ENCODE data around the gene MGAT4C.

DNA sequence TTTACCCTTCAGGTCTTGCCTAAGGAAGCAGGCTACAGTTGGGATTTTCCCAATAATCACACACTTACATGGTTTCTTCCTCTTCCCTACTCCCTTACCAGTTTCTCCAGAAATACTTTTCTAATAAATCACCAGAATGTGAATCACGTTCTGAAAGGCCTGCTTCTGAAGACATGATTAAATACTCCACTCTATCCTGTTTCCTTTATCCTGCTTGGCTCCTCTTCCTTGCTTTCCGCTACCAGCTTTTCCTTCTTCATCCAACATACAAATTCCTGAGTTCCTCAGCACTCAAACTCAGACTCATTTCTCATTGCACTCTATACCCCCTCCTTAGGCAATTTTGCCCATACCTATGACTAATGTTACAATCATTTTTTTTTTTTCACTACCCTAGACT lies 118.3 kb downstream of the MGAT4C start:
- TF ChIP-seq, protein P1, sequence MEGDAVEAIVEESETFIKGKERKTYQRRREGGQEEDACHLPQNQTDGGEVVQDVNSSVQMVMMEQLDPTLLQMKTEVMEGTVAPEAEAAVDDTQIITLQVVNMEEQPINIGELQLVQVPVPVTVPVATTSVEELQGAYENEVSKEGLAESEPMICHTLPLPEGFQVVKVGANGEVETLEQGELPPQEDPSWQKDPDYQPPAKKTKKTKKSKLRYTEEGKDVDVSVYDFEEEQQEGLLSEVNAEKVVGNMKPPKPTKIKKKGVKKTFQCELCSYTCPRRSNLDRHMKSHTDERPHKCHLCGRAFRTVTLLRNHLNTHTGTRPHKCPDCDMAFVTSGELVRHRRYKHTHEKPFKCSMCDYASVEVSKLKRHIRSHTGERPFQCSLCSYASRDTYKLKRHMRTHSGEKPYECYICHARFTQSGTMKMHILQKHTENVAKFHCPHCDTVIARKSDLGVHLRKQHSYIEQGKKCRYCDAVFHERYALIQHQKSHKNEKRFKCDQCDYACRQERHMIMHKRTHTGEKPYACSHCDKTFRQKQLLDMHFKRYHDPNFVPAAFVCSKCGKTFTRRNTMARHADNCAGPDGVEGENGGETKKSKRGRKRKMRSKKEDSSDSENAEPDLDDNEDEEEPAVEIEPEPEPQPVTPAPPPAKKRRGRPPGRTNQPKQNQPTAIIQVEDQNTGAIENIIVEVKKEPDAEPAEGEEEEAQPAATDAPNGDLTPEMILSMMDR (IDR thresholded peaks at IDR 0.05; ENCODE audit: low read depth, low read length), result no peak
- TF ChIP-seq MYC (IDR thresholded peaks at IDR 0.05; ENCODE audit: low read depth, low read length) (no peak), POLR2A (IDR thresholded peaks at IDR 0.05; ENCODE audit: extremely low read depth, insufficient read length) (no peak)
